HG03520 (cell line): ENCODE measurements around the gene STIP1.

Experiments used
- ATAC-seq: cut with Tn5 transposase; IDR thresholded peaks from one replicate; pipeline ENCODE4 v1.9.1; 2021; ENCODE audit warnings: mild to moderate bottlenecking, moderate library complexity; ENCODE audit not compliant: unreplicated experiment

Gene STIP1

GRCh38 chr11:64220798-64221197 is 34.8 kb downstream of the STIP1 start:
- no peak for ATAC-seq

GRCh38 chr11:64222651-64223000 is 36.7 kb downstream of the STIP1 start:
- no peak for ATAC-seq

GRCh38 chr11:64223001-64223651 is 37.2 kb downstream of the STIP1 start:
- no peak for ATAC-seq

GRCh38 chr11:64224151-64224890 is 38.4 kb downstream of the STIP1 start:
- ATAC-seq, result no peak

GRCh38 chr11:64224891-64225607 is 39.1 kb downstream of the STIP1 start:
- ATAC-seq, result no peak

GRCh38 chr11:64225608-64226506 is 39.9 kb downstream of the STIP1 start, which contains the start of the genes NUDT22 and TRPT1:
Gene NUDT22 (plus strand): TSS chr11:64226274. CDS start chr11:64226653, 379 bp downstream.
Gene TRPT1 (minus strand): TSS chr11:64226186. CDS start chr11:64225860, 326 bp downstream.
- peak; percentile 40 for ATAC-seq

- no peak for ATAC-seq
Observed at GRCh38 chr11:64226507-64227051, 40.6 kb downstream of the STIP1 start.

- ATAC-seq, result no peak
Observed at GRCh38 chr11:64227405-64227956, 41.5 kb downstream of the STIP1 start.

- no peak for ATAC-seq
Observed at GRCh38 chr11:64229090-64229743, 43.2 kb downstream of the STIP1 start.

GRCh38 chr11:64229744-64230170 is 43.8 kb downstream of the STIP1 start:
- ATAC-seq, result no peak

GRCh38 chr11:64230171-64230984 is 44.4 kb downstream of the STIP1 start, which contains the start of gene DNAJC4:
Gene DNAJC4 (plus strand): TSS chr11:64230548. CDS start chr11:64230855, 307 bp downstream.
- peak; percentile 37 for ATAC-seq

GRCh38 chr11:64230985-64231365 is 45.0 kb downstream of the STIP1 start:
- ATAC-seq, result no peak

GRCh38 chr11:64231546-64231945 is 45.6 kb downstream of the STIP1 start:
- no peak for ATAC-seq

GRCh38 chr11:64232182-64232966 is 46.4 kb downstream of the STIP1 start:
- no peak for ATAC-seq

- ATAC-seq, result no peak
Observed at GRCh38 chr11:64232967-64233315, 47.0 kb downstream of the STIP1 start.

- no peak for ATAC-seq
Observed at GRCh38 chr11:64233913-64234586, 48.1 kb downstream of the STIP1 start, which contains the start of gene VEGFB. Gene VEGFB (plus strand): TSS chr11:64234584. CDS start chr11:64234834, 250 bp downstream.

- no peak for ATAC-seq
Observed at GRCh38 chr11:64234647-64235379, 48.8 kb downstream of the STIP1 start.
